Keratinocyte (primary cell): ENCODE results near the gene ALDH7A1. TPM values are rescaled to one million over a fixed set of nuclear protein-coding genes. Genes with fewer than 3 reads are reported as not detected.

Experiments used
- DNase-seq: peaks from one replicate; pipeline ENCODE4 v3.0.0-alpha.2; 2011; ENCODE audit warnings: low read depth, missing footprints, low spot score
- FAIRE-seq: peaks from 2 replicates; lab custom pipeline; 2011; peaks lifted over from hg19 to GRCh38; lab: Jason Lieb, UNC
- H2AFZ ChIP-seq: 2 replicates; pipeline ENCODE4 v1.6.0; 2012; ENCODE audit warnings: low read length, control low read depth, inconsistent platforms; ENCODE audit not compliant: control insufficient read depth
- H3K27ac ChIP-seq: 2 replicates; pipeline ENCODE4 v1.5.1; 2011; ENCODE audit warnings: low read length; ENCODE audit not compliant: control insufficient read depth, insufficient read depth
- H3K27me3 ChIP-seq: 3 replicates; pipeline ENCODE4 v1.6.0; 2011; ENCODE audit warnings: low read length; ENCODE audit not compliant: control insufficient read depth, insufficient read depth; ENCODE audit errors: extremely low read depth
- H3K36me3 ChIP-seq, 2 experiments: 2 replicates in 1 of 2; 3 replicates in 1 of 2; pipeline ENCODE4 v1.5.1; 2011; ENCODE audit warnings: low read length in 2 of 2, mild to moderate bottlenecking in 1 of 2; ENCODE audit not compliant: control insufficient read depth in 2 of 2, insufficient read depth in 2 of 2; ENCODE audit errors: extremely low read depth in 1 of 2
- H3K4me1 ChIP-seq: 3 replicates; pipeline ENCODE4 v1.5.1; 2011; ENCODE audit warnings: low read length; ENCODE audit not compliant: control insufficient read depth, insufficient read depth; ENCODE audit errors: extremely low read depth
- H3K4me2 ChIP-seq: 3 replicates; pipeline ENCODE4 v1.6.0; 2011; ENCODE audit warnings: low read depth, low read length; ENCODE audit not compliant: control insufficient read depth, insufficient read depth; ENCODE audit errors: extremely low read depth
- H3K4me3 ChIP-seq, 3 experiments: fragments of 200-600 bp in 1 of 3; sonication (generic) in 1 of 3; 2 replicates in 2 of 3; 3 replicates in 1 of 3; pipeline ENCODE4 v1.5.1; 2011 to 2016; ENCODE audit warnings: low read length in 3 of 3, mild to moderate bottlenecking in 3 of 3, control low read depth in 2 of 3, inconsistent platforms in 1 of 3, low read depth in 1 of 3, mixed read lengths in 1 of 3, mixed run types in 1 of 3, moderate library complexity in 1 of 3; ENCODE audit not compliant: control insufficient read depth in 2 of 3, insufficient read depth in 2 of 3; ENCODE audit errors: extremely low read depth in 1 of 3
- H3K79me2 ChIP-seq: 2 replicates; pipeline ENCODE4 v1.6.0; 2012; ENCODE audit warnings: low read length; ENCODE audit not compliant: control insufficient read depth, insufficient read depth
- H3K9ac ChIP-seq: 3 replicates; pipeline ENCODE4 v1.6.0; 2011; ENCODE audit warnings: low read length; ENCODE audit not compliant: control insufficient read depth, insufficient read depth; ENCODE audit errors: extremely low read depth
- H3K9me1 ChIP-seq: 3 replicates; pipeline ENCODE4 v1.6.0; 2011; ENCODE audit warnings: low read length; ENCODE audit not compliant: control insufficient read depth, insufficient read depth; ENCODE audit errors: extremely low read depth
- H3K9me3 ChIP-seq: 2 replicates; pipeline ENCODE4 v1.5.1; 2012; ENCODE audit warnings: low read depth, low read length; ENCODE audit not compliant: control insufficient read depth
- H4K20me1 ChIP-seq: 3 replicates; pipeline ENCODE4 v1.6.0; 2011; ENCODE audit warnings: low read length; ENCODE audit not compliant: control insufficient read depth, insufficient read depth; ENCODE audit errors: extremely low read depth
- EZH2 ChIP-seq: IDR thresholded peaks from one replicate; pipeline ENCODE4 v1.6.1; 2012; ENCODE audit warnings: inconsistent platforms, mild to moderate bottlenecking, low read length, moderate library complexity
- dilution Hi-C: fragments of 300-500 bp; cut with MboI; formaldehyde crosslinking; loops from one replicate; pipeline ENCODE4 v1.7.0; 2020; ENCODE audit warnings: low sequenced_read_pairs; ENCODE audit not compliant: extremely low pct_ligation_motif_present
- polyA plus RNA-seq, 5 experiments: library from polyadenylated mRNA; depleted of rRNA in 3 of 5; stranded (reverse) in 3 of 5; stranded (forward) in 1 of 5; unstranded in 1 of 5; fragments of >200 nt; gene quantifications; 1 replicate in 1 of 5; 2 replicates in 3 of 5; 3 replicates in 1 of 5; pipeline versions ENCODE4 v1.2.1 to v1.2.3, GENCODE V29; 2011 to 2012; ENCODE audit warnings: missing spikeins in 2 of 5, low read depth in 1 of 5, low replicate concordance in 1 of 5
- TF ChIP-seq, protein P1 (sequence below), 3 experiments: IDR thresholded peaks in 1 of 3; conservative IDR thresholded peaks in 1 of 3; optimal IDR thresholded peaks in 1 of 3; 2 replicates in 2 of 3; 3 replicates in 1 of 3; pipeline versions ENCODE3 to v1.5.1; 2011; ENCODE audit warnings: low read length in 3 of 3, mild to moderate bottlenecking in 3 of 3, moderate library complexity in 2 of 3, control low read depth in 1 of 3, inconsistent platforms in 1 of 3; ENCODE audit not compliant: insufficient read depth in 2 of 3; ENCODE audit errors: extremely low read depth in 1 of 3

Gene ALDH7A1
- polyA plus RNA-seq, 1 donor (not counting 4 experiments of a cell fraction or from before 2014, with no cell fraction given) = 183 TPM

- H4K20me1 ChIP-seq = no peaks in the 10 kb centered on the region
- H3K9me3 ChIP-seq = no peaks in the 10 kb centered on the region
- H3K79me2 ChIP-seq = peaks cover 23% of the 10 kb centered on the region
- H3K9me1 ChIP-seq = no peaks in the 10 kb centered on the region
- H3K36me3 ChIP-seq = peaks cover 3 to 5% of the 10 kb centered on the region in 2 experiments
- peaks cover 36% of the 10 kb centered on the region for H3K4me1 ChIP-seq
- DNase-seq = no peak
- H3K27me3 ChIP-seq = no peaks in the 10 kb centered on the region
- peak overlapping the region; percentile 67 for H2AFZ ChIP-seq
- TF ChIP-seq, protein P1, sequence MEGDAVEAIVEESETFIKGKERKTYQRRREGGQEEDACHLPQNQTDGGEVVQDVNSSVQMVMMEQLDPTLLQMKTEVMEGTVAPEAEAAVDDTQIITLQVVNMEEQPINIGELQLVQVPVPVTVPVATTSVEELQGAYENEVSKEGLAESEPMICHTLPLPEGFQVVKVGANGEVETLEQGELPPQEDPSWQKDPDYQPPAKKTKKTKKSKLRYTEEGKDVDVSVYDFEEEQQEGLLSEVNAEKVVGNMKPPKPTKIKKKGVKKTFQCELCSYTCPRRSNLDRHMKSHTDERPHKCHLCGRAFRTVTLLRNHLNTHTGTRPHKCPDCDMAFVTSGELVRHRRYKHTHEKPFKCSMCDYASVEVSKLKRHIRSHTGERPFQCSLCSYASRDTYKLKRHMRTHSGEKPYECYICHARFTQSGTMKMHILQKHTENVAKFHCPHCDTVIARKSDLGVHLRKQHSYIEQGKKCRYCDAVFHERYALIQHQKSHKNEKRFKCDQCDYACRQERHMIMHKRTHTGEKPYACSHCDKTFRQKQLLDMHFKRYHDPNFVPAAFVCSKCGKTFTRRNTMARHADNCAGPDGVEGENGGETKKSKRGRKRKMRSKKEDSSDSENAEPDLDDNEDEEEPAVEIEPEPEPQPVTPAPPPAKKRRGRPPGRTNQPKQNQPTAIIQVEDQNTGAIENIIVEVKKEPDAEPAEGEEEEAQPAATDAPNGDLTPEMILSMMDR (optimal IDR thresholded peaks at IDR 0.05 in 1 of 3, IDR thresholded peaks at IDR 0.05 in 1 of 3, conservative IDR thresholded peaks at IDR 0.05 in 1 of 3; ENCODE audit: extremely low read depth in 1 of 3, insufficient read depth in 2 of 3, low read length in 3 of 3) = no peak
- TF ChIP-seq EZH2 = no peak
- H3K9ac ChIP-seq = peak overlapping the region; percentile 80
- H3K4me3 ChIP-seq = peak overlapping the region; percentile 54 to 87 (median 85)
- peak overlapping the region; percentile 96 for H3K4me2 ChIP-seq
- dilution Hi-C loops = no loop called here
- peak overlapping the region; percentile 88 for H3K27ac ChIP-seq
- FAIRE-seq = peak; percentile 9
Measured at GRCh38 chr5:126595486-126596083, 566 bp upstream of the ALDH7A1 start.

DNA sequence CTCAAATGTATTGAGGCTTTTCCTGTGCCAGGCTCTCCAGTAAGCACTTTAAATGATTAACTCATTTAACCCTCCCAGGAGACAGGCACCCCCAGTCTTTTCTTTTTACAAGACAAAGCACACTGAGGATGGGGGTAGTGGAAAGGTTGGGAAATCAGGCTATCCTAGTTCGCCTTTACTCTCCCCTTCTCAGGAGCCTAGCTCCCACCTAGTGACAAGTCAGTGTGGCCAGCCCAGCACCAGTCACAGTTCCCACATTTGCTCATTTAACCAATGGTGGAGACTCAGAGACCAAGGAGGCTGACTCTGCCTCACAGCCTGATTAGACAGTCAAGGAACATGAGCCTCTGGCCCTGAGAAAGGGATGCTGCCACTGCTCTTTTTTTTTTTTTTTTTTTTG, 3.5 kb downstream of the ALDH7A1 start:
- no peak overlapping the region for H3K4me2 ChIP-seq
- H3K4me1 ChIP-seq = peaks cover 14% of the 10 kb centered on the region
- H2AFZ ChIP-seq = no peak overlapping the region
- no peak for DNase-seq
- no peak overlapping the region for H3K27ac ChIP-seq
- no peaks in the 10 kb centered on the region for H3K27me3 ChIP-seq
- peaks cover 32% of the 10 kb centered on the region for H3K79me2 ChIP-seq
- H3K9me1 ChIP-seq = no peaks in the 10 kb centered on the region
- H3K9ac ChIP-seq = no peak overlapping the region
- no peaks in the 10 kb centered on the region for H4K20me1 ChIP-seq
- no peak overlapping the region for H3K4me3 ChIP-seq
- dilution Hi-C loops = no loop called here
- no peaks in the 10 kb centered on the region for H3K9me3 ChIP-seq
- H3K36me3 ChIP-seq = peaks cover 9 to 13% of the 10 kb centered on the region in 2 experiments
- FAIRE-seq = no peak
- no peak for TF ChIP-seq EZH2
- TF ChIP-seq, protein P1 (optimal IDR thresholded peaks at IDR 0.05 in 1 of 3, IDR thresholded peaks at IDR 0.05 in 1 of 3, conservative IDR thresholded peaks at IDR 0.05 in 1 of 3; ENCODE audit: extremely low read depth in 1 of 3, insufficient read depth in 2 of 3, low read length in 3 of 3) = no peak
